ENCODE measurements around the gene KITLG. TPM values are rescaled to one million over a fixed set of nuclear protein-coding genes. Genes with fewer than 3 reads are reported as not detected.

The KITLG gene
- total and polyA plus RNA-seq, 2 experiments from 2014 or later = 4.3 to 30.4 TPM

- Histone ChIP-seq H3K4me1 (ENCODE audit: insufficient read depth) (no peaks in the 10 kb centered on the region), H4K20me1 (ENCODE audit: insufficient read depth, poor library complexity, severe bottlenecking) (no peaks in the 10 kb centered on the region), H3K9me2 (replicated peaks; ENCODE audit: insufficient read depth) (no peaks in the 10 kb centered on the region), H3K79me2 (peaks cover 11% of the 10 kb centered on the region), H3K36me3 (replicated peaks; ENCODE audit: insufficient read depth, low read depth) (no peaks in the 10 kb centered on the region), H2AFZ (no peak overlapping the region), H3K27ac (no peak overlapping the region), H3K4me2 (no peak overlapping the region), H3K9me3 (ENCODE audit: low read depth) (no peaks in the 10 kb centered on the region), H3K27me3 (no peaks in the 10 kb centered on the region), H3K4me3 (no peak overlapping the region)
- 61% methylated on average over 1 of the region's 1 CpG for WGBS (ENCODE audit: low lambda C conversion rate, missing lambda C conversion rate)
- DNase-seq (ENCODE audit: low spot score) = no peak
- TF ChIP-seq CTCF (IDR thresholded peaks at IDR 0.05; ENCODE audit: poor library complexity) (no peak), EZH2 (IDR thresholded peaks at IDR 0.05; ENCODE audit: borderline replicate concordance) (no peak), EZH2phosphoT487 (IDR thresholded peaks at IDR 0.05; ENCODE audit: low read depth, severe bottlenecking, unreplicated experiment) (no peak)
These were observed 40.4 kb downstream of the KITLG start for GRCh38 chr12:88539893-88540292.

GRCh38 chr12:88538697-88539096, 41.6 kb downstream of the KITLG start:
- no peaks in the 10 kb centered on the region for H3K36me3 ChIP-seq (replicated peaks; ENCODE audit: insufficient read depth, low read depth)
- DNase-seq (ENCODE audit: low spot score) = no peak
- H3K4me3 ChIP-seq = no peak overlapping the region
- no peaks in the 10 kb centered on the region for H4K20me1 ChIP-seq (ENCODE audit: insufficient read depth, poor library complexity, severe bottlenecking)
- peaks cover 16% of the 10 kb centered on the region for H3K79me2 ChIP-seq
- H3K4me1 ChIP-seq (ENCODE audit: insufficient read depth) = no peaks in the 10 kb centered on the region
- no peaks in the 10 kb centered on the region for H3K9me3 ChIP-seq (ENCODE audit: low read depth)
- no peak overlapping the region for H3K4me2 ChIP-seq
- TF ChIP-seq EZH2phosphoT487 (IDR thresholded peaks at IDR 0.05; ENCODE audit: low read depth, severe bottlenecking, unreplicated experiment) (no peak), CTCF (IDR thresholded peaks at IDR 0.05; ENCODE audit: poor library complexity) (no peak), EZH2 (IDR thresholded peaks at IDR 0.05; ENCODE audit: borderline replicate concordance) (no peak)
- no peaks in the 10 kb centered on the region for H3K9me2 ChIP-seq (replicated peaks; ENCODE audit: insufficient read depth)
- H3K27me3 ChIP-seq = no peaks in the 10 kb centered on the region
- no peak overlapping the region for H3K27ac ChIP-seq
- 98% methylated on average over 2 of the region's 2 CpGs for WGBS (ENCODE audit: low lambda C conversion rate, missing lambda C conversion rate)
- no peak overlapping the region for H2AFZ ChIP-seq

- peaks cover 16% of the 10 kb centered on the region for H3K79me2 ChIP-seq
- no peaks in the 10 kb centered on the region for H3K4me1 ChIP-seq (ENCODE audit: insufficient read depth)
- no peak overlapping the region for H2AFZ ChIP-seq
- no peaks in the 10 kb centered on the region for H4K20me1 ChIP-seq (ENCODE audit: insufficient read depth, poor library complexity, severe bottlenecking)
- DNase-seq (ENCODE audit: low spot score) = no peak
- H3K36me3 ChIP-seq (replicated peaks; ENCODE audit: insufficient read depth, low read depth) = no peaks in the 10 kb centered on the region
- no peaks in the 10 kb centered on the region for H3K9me3 ChIP-seq (ENCODE audit: low read depth)
- no peak overlapping the region for H3K4me3 ChIP-seq
- H3K4me2 ChIP-seq = no peak overlapping the region
- no peaks in the 10 kb centered on the region for H3K27me3 ChIP-seq
- H3K9me2 ChIP-seq (replicated peaks; ENCODE audit: insufficient read depth) = no peaks in the 10 kb centered on the region
- H3K27ac ChIP-seq = no peak overlapping the region
- no peak for TF ChIP-seq CTCF (IDR thresholded peaks at IDR 0.05; ENCODE audit: poor library complexity)
- TF ChIP-seq EZH2phosphoT487 (IDR thresholded peaks at IDR 0.05; ENCODE audit: low read depth, severe bottlenecking, unreplicated experiment) = no peak
- TF ChIP-seq EZH2 (IDR thresholded peaks at IDR 0.05; ENCODE audit: borderline replicate concordance) = no peak
- 83% methylated on average over 1 of the region's 1 CpG for WGBS (ENCODE audit: low lambda C conversion rate, missing lambda C conversion rate)
These were observed 42.0 kb downstream of the KITLG start for GRCh38 chr12:88538250-88538649.

- Histone ChIP-seq H3K4me2 (no peak overlapping the region), H3K27ac (no peak overlapping the region), H3K9me2 (replicated peaks; ENCODE audit: insufficient read depth) (no peaks in the 10 kb centered on the region), H3K9me3 (ENCODE audit: low read depth) (no peaks in the 10 kb centered on the region), H3K4me3 (no peak overlapping the region), H4K20me1 (ENCODE audit: insufficient read depth, poor library complexity, severe bottlenecking) (no peaks in the 10 kb centered on the region), H2AFZ (no peak overlapping the region), H3K27me3 (no peaks in the 10 kb centered on the region), H3K36me3 (replicated peaks; ENCODE audit: insufficient read depth, low read depth) (no peaks in the 10 kb centered on the region), H3K4me1 (ENCODE audit: insufficient read depth) (peaks cover 5% of the 10 kb centered on the region), H3K79me2 (peaks cover 9% of the 10 kb centered on the region)
- 86% methylated on average over 1 of the region's 1 CpG for WGBS (ENCODE audit: low lambda C conversion rate, missing lambda C conversion rate)
- no peak for DNase-seq (ENCODE audit: low spot score)
- TF ChIP-seq EZH2 (IDR thresholded peaks at IDR 0.05; ENCODE audit: borderline replicate concordance) (no peak), CTCF (IDR thresholded peaks at IDR 0.05; ENCODE audit: poor library complexity) (no peak), EZH2phosphoT487 (IDR thresholded peaks at IDR 0.05; ENCODE audit: low read depth, severe bottlenecking, unreplicated experiment) (no peak)
These were observed 49.4 kb downstream of the KITLG start for GRCh38 chr12:88530868-88531267.
